T1000 (cell line): ENCODE measurements around the gene CERS2.
A peak's percentile ranks its signal among the peaks of the same experiment; 100 is the strongest.
"Not testable (repeated sequence)": the region's sequence is repeated elsewhere in the genome, so short reads cannot be mapped to it uniquely, and the experiment has no call there.

Experiments
- DNase-seq: peaks from one replicate; lab custom pipeline; 2025; ENCODE audit warnings: mixed read lengths; lab: John Stamatoyannopoulos, UW

CERS2 gene

GRCh38 chr1:150969626-150970025 is 5.0 kb downstream of the CERS2 start:
- DNase-seq: no peak

GRCh38 chr1:150968491-150968890 is 6.1 kb downstream of the CERS2 start:
- no peak for DNase-seq

GRCh38 chr1:150967936-150968335 is 6.7 kb downstream of the CERS2 start:
- no peak for DNase-seq

- DNase-seq: no peak
Observed at GRCh38 chr1:150966011-150966410, 8.6 kb downstream of the CERS2 start.

- no peak for DNase-seq
Observed at GRCh38 chr1:150965605-150966004, 9.0 kb downstream of the CERS2 start.

- DNase-seq: no peak
Observed at GRCh38 chr1:150964164-150964489, 10.5 kb downstream of the CERS2 start.

GRCh38 chr1:150963321-150964163 is 11.1 kb downstream of the CERS2 start:
- no peak for DNase-seq

GRCh38 chr1:150961756-150962155 is 12.9 kb downstream of the CERS2 start:
- DNase-seq: no peak

- no peak for DNase-seq
Observed at GRCh38 chr1:150960646-150961045, 14.0 kb downstream of the CERS2 start.

- no peak for DNase-seq
Observed at GRCh38 chr1:150957666-150958065, 17.0 kb downstream of the CERS2 start.

- DNase-seq: no peak
Observed at GRCh38 chr1:150955280-150955679, 19.4 kb downstream of the CERS2 start.

GRCh38 chr1:150954708-150955107 is 19.9 kb downstream of the CERS2 start:
- DNase-seq: no peak

- no peak for DNase-seq
Observed at GRCh38 chr1:150944856-150945255, 29.8 kb downstream of the CERS2 start.

GRCh38 chr1:150931773-150932172 is 42.9 kb downstream of the CERS2 start:
- DNase-seq: no peak

GRCh38 chr1:150928775-150929174 is 45.9 kb downstream of the CERS2 start:
- not testable (repeated sequence) for DNase-seq

- DNase-seq: no peak
Observed at GRCh38 chr1:150928286-150928685, 46.3 kb downstream of the CERS2 start.

GRCh38 chr1:150927624-150928023 is 47.0 kb downstream of the CERS2 start:
- DNase-seq: no peak

- peak; percentile 93 for DNase-seq
Observed at GRCh38 chr1:150926097-150926741, 48.4 kb downstream of the CERS2 start, which contains the start of gene SETDB1. Gene SETDB1, plus strand, starts transcription at chr1:150926363. Its CDS starts 1,352 bp downstream, at chr1:150927715.

- no peak for DNase-seq
Observed at GRCh38 chr1:150925080-150925479, 49.6 kb downstream of the CERS2 start.

- DNase-seq: peak; percentile 75
Observed at GRCh38 chr1:150922519-150922975, 52.1 kb downstream of the CERS2 start.

GRCh38 chr1:150917387-150917786 is 57.2 kb downstream of the CERS2 start:
- DNase-seq: no peak
